ENCODE data around the gene CACNA1B. TPM values are rescaled to one million over a fixed set of nuclear protein-coding genes. Genes with fewer than 3 reads are reported as not detected.

Gene CACNA1B
- total and polyA plus RNA-seq, 7 experiments from 2014 or later, result 0.07 TPM; not detected in 6

DNA sequence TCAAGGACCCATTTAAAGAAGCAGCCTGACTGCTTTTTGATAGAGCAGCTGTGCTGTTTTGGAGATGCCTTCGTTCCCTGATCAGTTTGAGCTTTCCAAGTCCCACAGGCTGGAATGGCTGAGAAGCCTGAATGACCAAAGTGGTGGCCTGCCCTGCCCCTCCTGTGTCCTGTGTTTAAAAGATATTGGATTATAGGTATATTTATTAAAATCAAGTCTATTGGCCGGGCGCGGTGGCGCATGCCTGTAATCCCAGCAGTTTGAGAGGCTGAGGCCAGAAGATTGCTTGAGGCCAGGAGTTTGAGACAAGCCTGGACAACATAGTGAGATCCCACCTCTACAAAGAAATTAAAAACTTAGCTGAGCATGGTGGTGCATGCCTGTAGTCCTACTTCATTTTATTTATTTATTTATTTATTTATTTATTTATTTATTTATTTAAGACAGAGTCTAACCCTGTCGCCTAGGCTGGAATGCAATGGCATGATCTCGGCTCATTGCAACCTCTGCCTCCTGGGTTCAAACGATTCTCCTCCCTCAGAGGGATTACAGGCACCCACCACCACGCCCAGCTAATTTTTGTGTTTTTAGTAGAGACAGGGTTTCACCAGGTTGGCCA, 87.7 kb downstream of the CACNA1B start:
- Mint-ChIP-seq H3K27me3 (peaks cover 3 to 15% (median 12%) of the 10 kb centered on the region in 5 donors), H3K4me3 (no peak overlapping the region), H3K9me3 (peaks cover 0 to 21% (median 5%) of the 10 kb centered on the region in 11 donors), H3K4me1 (no peaks in the 10 kb centered on the region), H3K27ac (no peak overlapping the region), H3K36me3 (no peaks in the 10 kb centered on the region)
- ChIA-PET CTCF (interaction anchor here (0.7 kb wide), 1 partner anchor 386 kb away, joined by 3 read pairs; no protein-coding TSS in a partner anchor), POLR2A (no interaction called here)
- no peak overlapping the region for H3K27ac ChIP-seq (ENCODE audit: low read depth, low read length)
- no peaks in the 10 kb centered on the region for H3K27me3 ChIP-seq (ENCODE audit: control insufficient read depth in 2 of 2, insufficient read depth in 2 of 2, low read length in 2 of 2)
- H3K4me1 ChIP-seq (ENCODE audit: control insufficient read depth in 2 of 2, insufficient read depth in 2 of 2, low read length in 2 of 2), result no peaks in the 10 kb centered on the region
- no peak for ATAC-seq
- no peak overlapping the region for H3K4me3 ChIP-seq (ENCODE audit: low read length)
- H3K36me3 ChIP-seq (ENCODE audit: control insufficient read depth in 2 of 3, insufficient read depth in 3 of 3, low read length in 3 of 3), result no peaks in the 10 kb centered on the region
- no peak for DNase-seq
- intact Hi-C loops (cut with micrococcal nuclease), result no loop called here
- no peaks in the 10 kb centered on the region for H3K9me3 ChIP-seq (ENCODE audit: control insufficient read depth in 2 of 3, low read length in 3 of 3)

DNA sequence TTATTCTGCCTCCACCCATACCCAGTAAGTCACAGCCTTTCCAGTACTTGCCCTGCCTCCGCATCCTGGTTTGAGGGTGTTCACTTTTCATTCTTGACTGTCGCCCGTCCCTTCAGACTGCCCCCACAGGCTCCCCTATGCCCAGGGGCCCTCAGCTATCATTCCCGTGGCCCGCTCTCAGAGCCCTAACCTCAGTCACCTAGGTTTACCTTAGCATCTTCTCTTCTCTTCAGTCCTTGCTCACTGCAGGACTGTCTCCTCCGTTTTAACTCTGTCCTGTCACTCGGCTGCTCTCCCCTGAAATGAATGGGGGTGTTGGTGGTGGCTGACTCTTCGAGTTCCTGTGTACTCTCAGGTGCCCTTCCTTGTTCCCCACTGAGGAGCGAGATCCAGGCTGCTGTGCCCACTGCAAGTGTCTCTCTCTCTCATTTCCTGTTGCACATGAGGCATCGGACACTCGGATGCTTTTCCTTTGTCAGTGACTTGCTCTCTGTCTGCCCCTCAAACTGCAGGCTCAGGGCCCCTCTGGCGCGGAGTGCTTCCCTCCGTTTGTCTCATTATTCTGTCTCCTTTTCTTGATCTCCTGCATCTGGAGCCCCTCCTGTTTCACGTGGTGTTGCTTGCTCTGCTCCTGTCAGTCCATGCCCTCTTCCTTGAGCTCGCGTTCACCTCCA, 89.8 kb downstream of the CACNA1B start:
- Histone ChIP-seq H3K9me3 (ENCODE audit: control insufficient read depth in 2 of 3, low read length in 3 of 3) (no peaks in the 10 kb centered on the region), H3K4me3 (ENCODE audit: low read length) (no peak overlapping the region), H3K4me1 (ENCODE audit: control insufficient read depth in 2 of 2, insufficient read depth in 2 of 2, low read length in 2 of 2) (no peaks in the 10 kb centered on the region), H3K27ac (ENCODE audit: low read depth, low read length) (no peak overlapping the region), H3K27me3 (ENCODE audit: control insufficient read depth in 2 of 2, insufficient read depth in 2 of 2, low read length in 2 of 2) (no peaks in the 10 kb centered on the region), H3K36me3 (ENCODE audit: control insufficient read depth in 2 of 3, insufficient read depth in 3 of 3, low read length in 3 of 3) (no peaks in the 10 kb centered on the region)
- intact Hi-C loops (cut with micrococcal nuclease), result no loop called here
- Mint-ChIP-seq H3K36me3 (no peaks in the 10 kb centered on the region), H3K4me1 (no peaks in the 10 kb centered on the region), H3K9me3 (peaks cover 0 to 19% (median 5%) of the 10 kb centered on the region in 11 donors), H3K4me3 (no peak overlapping the region), H3K27ac (no peak overlapping the region), H3K27me3 (peaks cover 0 to 21% (median 17%) of the 10 kb centered on the region in 5 donors)
- ATAC-seq, result no peak
- CTCF ChIA-PET, result no interaction called here
- POLR2A ChIA-PET, result no interaction called here
- no peak for DNase-seq

- no peaks in the 10 kb centered on the region for H3K27me3 ChIP-seq (ENCODE audit: control insufficient read depth in 2 of 2, insufficient read depth in 2 of 2, low read length in 2 of 2)
- no peaks in the 10 kb centered on the region for H3K4me1 ChIP-seq (ENCODE audit: control insufficient read depth in 2 of 2, insufficient read depth in 2 of 2, low read length in 2 of 2)
- no peaks in the 10 kb centered on the region for H3K4me1 Mint-ChIP-seq
- intact Hi-C loops (cut with micrococcal nuclease), result no loop called here
- POLR2A ChIA-PET, result no interaction called here
- no peaks in the 10 kb centered on the region for H3K9me3 ChIP-seq (ENCODE audit: control insufficient read depth in 2 of 3, low read length in 3 of 3)
- H3K36me3 ChIP-seq (ENCODE audit: control insufficient read depth in 2 of 3, insufficient read depth in 3 of 3, low read length in 3 of 3), result no peaks in the 10 kb centered on the region
- no peaks in the 10 kb centered on the region for H3K36me3 Mint-ChIP-seq
- H3K27me3 Mint-ChIP-seq, result peaks cover 0 to 27% (median 14%) of the 10 kb centered on the region in 5 donors
- no peak overlapping the region for H3K27ac Mint-ChIP-seq
- no peak overlapping the region for H3K27ac ChIP-seq (ENCODE audit: low read depth, low read length)
- DNase-seq (no peak), ATAC-seq (no peak)
- no peak overlapping the region for H3K4me3 Mint-ChIP-seq
- H3K4me3 ChIP-seq (ENCODE audit: low read length), result no peak overlapping the region
- peaks cover 0 to 12% (median 4%) of the 10 kb centered on the region in 11 donors for H3K9me3 Mint-ChIP-seq
- CTCF ChIA-PET, result no interaction called here
Measured at GRCh38 chr9:137968235-137968634, 90.7 kb downstream of the CACNA1B start.

GRCh38 chr9:137969008-137969407, 91.4 kb downstream of the CACNA1B start:
- H3K4me3 ChIP-seq (ENCODE audit: low read length), result no peak overlapping the region
- Mint-ChIP-seq H3K9me3 (peaks cover 0 to 5% (median 2%) of the 10 kb centered on the region in 11 donors), H3K4me1 (no peaks in the 10 kb centered on the region), H3K27ac (peak overlapping the region in 1 of 9 donors; percentile 6), H3K27me3 (peaks cover 0 to 27% (median 13%) of the 10 kb centered on the region in 5 donors), H3K36me3 (no peaks in the 10 kb centered on the region), H3K4me3 (no peak overlapping the region)
- H3K4me1 ChIP-seq (ENCODE audit: control insufficient read depth in 2 of 2, insufficient read depth in 2 of 2, low read length in 2 of 2), result no peaks in the 10 kb centered on the region
- no peaks in the 10 kb centered on the region for H3K27me3 ChIP-seq (ENCODE audit: control insufficient read depth in 2 of 2, insufficient read depth in 2 of 2, low read length in 2 of 2)
- H3K27ac ChIP-seq (ENCODE audit: low read depth, low read length), result no peak overlapping the region
- intact Hi-C loops (cut with micrococcal nuclease), result no loop called here
- CTCF ChIA-PET, result no interaction called here
- H3K36me3 ChIP-seq (ENCODE audit: control insufficient read depth in 2 of 3, insufficient read depth in 3 of 3, low read length in 3 of 3), result no peaks in the 10 kb centered on the region
- H3K9me3 ChIP-seq (ENCODE audit: control insufficient read depth in 2 of 3, low read length in 3 of 3), result no peaks in the 10 kb centered on the region
- POLR2A ChIA-PET, result no interaction called here
- DNase-seq, result no peak
- ATAC-seq, result no peak

- Mint-ChIP-seq H3K9me3 (no peaks in the 10 kb centered on the region), H3K4me1 (no peaks in the 10 kb centered on the region), H3K4me3 (no peak overlapping the region), H3K36me3 (no peaks in the 10 kb centered on the region), H3K27me3 (peaks cover 0 to 27% (median 10%) of the 10 kb centered on the region in 5 donors), H3K27ac (no peak overlapping the region)
- POLR2A ChIA-PET, result no interaction called here
- ATAC-seq (no peak), DNase-seq (no peak)
- Histone ChIP-seq H3K4me3 (ENCODE audit: low read length) (no peak overlapping the region), H3K27me3 (ENCODE audit: control insufficient read depth in 2 of 2, insufficient read depth in 2 of 2, low read length in 2 of 2) (no peaks in the 10 kb centered on the region), H3K27ac (ENCODE audit: low read depth, low read length) (no peak overlapping the region), H3K4me1 (ENCODE audit: control insufficient read depth in 2 of 2, insufficient read depth in 2 of 2, low read length in 2 of 2) (no peaks in the 10 kb centered on the region), H3K9me3 (ENCODE audit: control insufficient read depth in 2 of 3, low read length in 3 of 3) (no peaks in the 10 kb centered on the region), H3K36me3 (ENCODE audit: control insufficient read depth in 2 of 3, insufficient read depth in 3 of 3, low read length in 3 of 3) (no peaks in the 10 kb centered on the region)
- CTCF ChIA-PET, result no interaction called here
- intact Hi-C loops (cut with micrococcal nuclease), result no loop called here
Measured at GRCh38 chr9:137969685-137970084, 92.1 kb downstream of the CACNA1B start.

DNA sequence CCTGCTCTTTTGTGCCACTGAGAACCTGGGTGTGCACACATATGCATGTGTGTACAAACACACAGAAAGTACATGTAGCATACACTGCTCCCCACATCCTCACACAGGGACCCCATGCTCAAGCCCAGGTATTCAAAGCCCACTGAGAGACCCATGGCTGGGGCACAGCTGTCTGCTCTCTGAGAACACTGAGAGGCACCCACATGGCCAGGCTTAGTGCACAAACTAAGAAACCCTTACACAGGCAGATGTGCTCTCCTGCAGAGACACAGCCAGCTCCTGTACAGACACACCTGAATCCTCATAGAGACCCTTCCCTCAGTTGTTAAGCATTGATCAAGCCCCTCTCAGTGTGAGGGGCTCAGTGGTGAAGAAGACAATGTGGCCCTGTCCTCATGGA, 92.5 kb downstream of the CACNA1B start:
- ChIA-PET POLR2A (no interaction called here), CTCF (no interaction called here)
- H3K9me3 Mint-ChIP-seq, result no peaks in the 10 kb centered on the region
- H3K27me3 Mint-ChIP-seq, result peaks cover 0 to 27% (median 10%) of the 10 kb centered on the region in 5 donors
- H3K4me1 ChIP-seq (ENCODE audit: control insufficient read depth in 2 of 2, insufficient read depth in 2 of 2, low read length in 2 of 2), result no peaks in the 10 kb centered on the region
- H3K36me3 Mint-ChIP-seq, result no peaks in the 10 kb centered on the region
- intact Hi-C loops (cut with micrococcal nuclease), result no loop called here
- no peak for DNase-seq
- ATAC-seq, result no peak
- H3K27ac ChIP-seq (ENCODE audit: low read depth, low read length), result no peak overlapping the region
- no peak overlapping the region for H3K27ac Mint-ChIP-seq
- no peaks in the 10 kb centered on the region for H3K9me3 ChIP-seq (ENCODE audit: control insufficient read depth in 2 of 3, low read length in 3 of 3)
- H3K4me3 ChIP-seq (ENCODE audit: low read length), result no peak overlapping the region
- no peaks in the 10 kb centered on the region for H3K4me1 Mint-ChIP-seq
- no peaks in the 10 kb centered on the region for H3K27me3 ChIP-seq (ENCODE audit: control insufficient read depth in 2 of 2, insufficient read depth in 2 of 2, low read length in 2 of 2)
- H3K36me3 ChIP-seq (ENCODE audit: control insufficient read depth in 2 of 3, insufficient read depth in 3 of 3, low read length in 3 of 3), result no peaks in the 10 kb centered on the region
- no peak overlapping the region for H3K4me3 Mint-ChIP-seq

Measured in naive thymus-derived CD4-positive, alpha-beta T cell (primary cell).